ENCODE measurements around the gene ACSL4. TPM values are rescaled to one million over a fixed set of nuclear protein-coding genes. Genes with fewer than 3 reads are reported as not detected.

The ACSL4 gene
- total RNA-seq, 2 donors from 2014 or later: 27.5 to 117 TPM

DNA sequence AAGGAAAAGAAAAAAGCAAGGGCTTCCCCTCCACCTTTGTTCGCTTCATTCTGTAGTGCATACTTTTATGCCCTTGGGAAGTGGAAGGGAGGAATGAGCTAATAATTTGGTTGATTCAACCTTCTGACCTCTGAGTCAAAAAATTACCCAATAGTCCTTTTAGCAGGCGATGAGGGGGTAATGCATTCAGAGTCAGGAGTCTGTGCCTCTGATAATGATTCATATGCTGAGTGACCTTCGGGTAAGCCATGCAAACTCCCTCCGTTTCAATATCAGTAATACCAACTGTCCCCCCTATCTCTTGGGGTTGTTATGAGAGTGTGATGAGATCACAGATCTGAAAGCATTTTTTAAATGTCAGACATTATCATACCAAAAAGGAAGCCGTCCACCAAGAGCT, 41.6 kb upstream of the ACSL4 start:
- no peak for DNase-seq (ENCODE audit: low spot score)
- no peaks in the 10 kb centered on the region for H3K9me3 ChIP-seq
- TF ChIP-seq, protein P1, sequence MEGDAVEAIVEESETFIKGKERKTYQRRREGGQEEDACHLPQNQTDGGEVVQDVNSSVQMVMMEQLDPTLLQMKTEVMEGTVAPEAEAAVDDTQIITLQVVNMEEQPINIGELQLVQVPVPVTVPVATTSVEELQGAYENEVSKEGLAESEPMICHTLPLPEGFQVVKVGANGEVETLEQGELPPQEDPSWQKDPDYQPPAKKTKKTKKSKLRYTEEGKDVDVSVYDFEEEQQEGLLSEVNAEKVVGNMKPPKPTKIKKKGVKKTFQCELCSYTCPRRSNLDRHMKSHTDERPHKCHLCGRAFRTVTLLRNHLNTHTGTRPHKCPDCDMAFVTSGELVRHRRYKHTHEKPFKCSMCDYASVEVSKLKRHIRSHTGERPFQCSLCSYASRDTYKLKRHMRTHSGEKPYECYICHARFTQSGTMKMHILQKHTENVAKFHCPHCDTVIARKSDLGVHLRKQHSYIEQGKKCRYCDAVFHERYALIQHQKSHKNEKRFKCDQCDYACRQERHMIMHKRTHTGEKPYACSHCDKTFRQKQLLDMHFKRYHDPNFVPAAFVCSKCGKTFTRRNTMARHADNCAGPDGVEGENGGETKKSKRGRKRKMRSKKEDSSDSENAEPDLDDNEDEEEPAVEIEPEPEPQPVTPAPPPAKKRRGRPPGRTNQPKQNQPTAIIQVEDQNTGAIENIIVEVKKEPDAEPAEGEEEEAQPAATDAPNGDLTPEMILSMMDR (IDR thresholded peaks at IDR 0.05): no peak

DNA sequence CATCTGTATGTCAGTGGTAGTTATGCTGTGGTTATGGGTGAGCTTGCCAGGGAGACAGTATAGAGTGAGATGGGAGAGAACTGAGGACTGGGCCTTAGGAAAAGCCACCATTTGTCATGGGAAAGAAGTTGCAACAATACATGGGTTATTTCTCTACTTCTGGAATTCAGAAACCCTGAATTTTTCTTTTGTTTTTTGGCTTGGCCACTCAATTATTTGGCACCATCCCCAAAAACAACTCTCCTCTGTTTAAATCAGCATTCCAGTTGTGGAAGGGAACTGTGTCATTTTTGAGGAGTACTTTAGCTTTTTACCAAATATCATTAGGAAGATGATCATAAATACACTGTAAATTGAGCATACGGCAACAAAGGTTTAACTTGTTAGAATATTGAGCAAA, 41.1 kb upstream of the ACSL4 start:
- Histone ChIP-seq H3K27me3 (replicated peaks; ENCODE audit: insufficient read depth) (no peaks in the 10 kb centered on the region), H3K27ac (no peak overlapping the region), H3K36me3 (no peaks in the 10 kb centered on the region), H3K9me3 (no peaks in the 10 kb centered on the region), H3K4me1 (ENCODE audit: control insufficient read depth in 1 of 2, low read depth in 2 of 2) (no peaks in the 10 kb centered on the region), H3K4me3 (no peak overlapping the region)
- TF ChIP-seq, protein P1 (IDR thresholded peaks at IDR 0.05): no peak
- ATAC-seq (ENCODE audit: insufficient number of reproducible peaks, low FRiP score, low read depth) (no peak), DNase-seq (ENCODE audit: low spot score) (no peak)

More for the DNA sequence above, 41.6 kb upstream of the ACSL4 start:
- H3K27ac ChIP-seq: no peak overlapping the region
- peak; percentile 55 for ATAC-seq (ENCODE audit: insufficient number of reproducible peaks, low FRiP score, low read depth)
- no peaks in the 10 kb centered on the region for H3K36me3 ChIP-seq
- no peak overlapping the region for H3K4me3 ChIP-seq
- H3K27me3 ChIP-seq (replicated peaks; ENCODE audit: insufficient read depth): no peaks in the 10 kb centered on the region
- H3K4me1 ChIP-seq (ENCODE audit: control insufficient read depth in 1 of 2, low read depth in 2 of 2): no peaks in the 10 kb centered on the region

DNA sequence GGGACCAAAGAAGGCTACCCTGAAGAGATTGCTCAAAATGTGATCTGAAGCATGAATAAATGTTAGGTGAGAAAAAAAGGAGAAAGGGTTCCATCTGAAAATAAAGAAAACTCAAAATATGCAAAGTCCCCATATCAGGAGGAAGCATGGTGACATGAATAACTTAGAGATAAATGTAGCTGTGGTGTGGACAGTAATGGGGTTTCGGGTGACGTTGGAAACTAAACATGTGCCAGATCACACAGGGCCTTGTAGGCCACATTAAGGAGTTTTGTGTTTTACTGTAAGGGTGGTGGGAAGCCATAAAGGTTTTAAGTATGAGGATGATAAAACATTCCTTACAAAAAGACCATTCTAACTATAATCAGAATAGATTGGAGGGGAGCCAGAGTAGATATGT, 40.3 kb upstream of the ACSL4 start:
- no peak for ATAC-seq (ENCODE audit: insufficient number of reproducible peaks, low FRiP score, low read depth)
- H3K36me3 ChIP-seq: no peaks in the 10 kb centered on the region
- no peak overlapping the region for H3K27ac ChIP-seq
- no peak overlapping the region for H3K4me3 ChIP-seq
- H3K4me1 ChIP-seq (ENCODE audit: control insufficient read depth in 1 of 2, low read depth in 2 of 2): no peaks in the 10 kb centered on the region
- DNase-seq (ENCODE audit: low spot score): no peak
- H3K9me3 ChIP-seq: no peaks in the 10 kb centered on the region
- TF ChIP-seq, protein P1 (IDR thresholded peaks at IDR 0.05): no peak
- no peaks in the 10 kb centered on the region for H3K27me3 ChIP-seq (replicated peaks; ENCODE audit: insufficient read depth)

DNA sequence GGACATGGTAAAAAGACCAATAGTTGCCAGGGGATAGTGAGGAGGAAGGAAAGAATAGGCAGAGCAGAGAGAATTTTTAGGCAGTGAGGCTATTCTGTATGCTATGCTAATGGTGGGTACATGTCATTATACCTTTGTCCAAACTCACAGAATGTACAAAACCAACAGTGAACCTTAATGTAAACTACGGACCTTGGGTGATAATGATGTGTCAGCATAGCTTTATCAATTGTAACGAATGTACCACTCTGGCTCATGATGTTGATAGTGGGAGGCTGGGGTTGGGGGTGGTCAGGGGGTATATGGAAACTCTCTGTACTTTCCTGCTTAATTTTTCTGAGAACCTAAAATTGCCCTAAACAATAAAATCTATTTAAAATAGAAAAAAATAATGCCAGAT, 37.7 kb upstream of the ACSL4 start:
- H3K36me3 ChIP-seq: no peaks in the 10 kb centered on the region
- ATAC-seq (ENCODE audit: insufficient number of reproducible peaks, low FRiP score, low read depth): no peak
- H3K27me3 ChIP-seq (replicated peaks; ENCODE audit: insufficient read depth): no peaks in the 10 kb centered on the region
- H3K9me3 ChIP-seq: no peaks in the 10 kb centered on the region
- H3K27ac ChIP-seq: no peak overlapping the region
- H3K4me1 ChIP-seq (ENCODE audit: control insufficient read depth in 1 of 2, low read depth in 2 of 2): no peaks in the 10 kb centered on the region
- DNase-seq (ENCODE audit: low spot score): no peak
- no peak overlapping the region for H3K4me3 ChIP-seq
- TF ChIP-seq, protein P1 (IDR thresholded peaks at IDR 0.05): no peak

DNA sequence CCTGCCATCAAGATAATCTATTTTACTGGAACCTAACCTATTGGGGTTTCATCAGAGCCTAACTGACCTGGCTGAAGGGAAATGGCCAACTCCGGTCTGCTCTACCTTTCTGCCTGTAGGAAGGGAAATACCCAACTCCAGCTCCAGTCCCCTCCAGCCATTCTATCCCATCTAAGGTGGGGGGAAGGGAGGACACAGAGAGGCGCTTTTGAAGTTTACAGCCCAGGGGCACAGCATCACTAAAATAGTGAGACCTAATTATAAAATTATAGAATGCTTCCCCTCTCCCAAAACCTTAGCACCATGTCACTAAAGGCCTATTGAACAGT, 27.8 kb upstream of the ACSL4 start:
- Histone ChIP-seq H3K4me1 (ENCODE audit: control insufficient read depth in 1 of 2, low read depth in 2 of 2) (no peaks in the 10 kb centered on the region), H3K36me3 (no peaks in the 10 kb centered on the region), H3K27ac (no peak overlapping the region), H3K27me3 (replicated peaks; ENCODE audit: insufficient read depth) (no peaks in the 10 kb centered on the region), H3K9me3 (no peaks in the 10 kb centered on the region), H3K4me3 (no peak overlapping the region)
- ATAC-seq (ENCODE audit: insufficient number of reproducible peaks, low FRiP score, low read depth) (no peak), DNase-seq (ENCODE audit: low spot score) (no peak)
- TF ChIP-seq, protein P1 (IDR thresholded peaks at IDR 0.05): no peak
